Endothelial cell of umbilical vein (primary cell): ENCODE results near the gene MYCBP.

ENCODE experiments used
- GATA2 ChIP-seq: IDR thresholded peaks from 2 replicates; pipeline ENCODE4 v1.7.0; 2011; ENCODE audit warnings: low read depth, mild to moderate bottlenecking, moderate library complexity, mixed read lengths, low read length; ENCODE audit not compliant: insufficient read length, insufficient read depth
- POLR2AphosphoS5 ChIP-seq: IDR thresholded peaks from 2 replicates; pipeline ENCODE4 v1.6.1; 2012; ENCODE audit warnings: low read depth, mild to moderate bottlenecking, control low read depth, low read length, moderate library complexity; ENCODE audit not compliant: insufficient read depth
- TF ChIP-seq, protein P1 (sequence below), 2 donors: IDR thresholded peaks; 1 replicate in 1 of 2; 2 replicates in 1 of 2; pipeline ENCODE4 v1.5.1; 2011; ENCODE audit warnings: low read length in 2 of 2, mild to moderate bottlenecking in 2 of 2, moderate library complexity in 2 of 2, control low read depth in 1 of 2, inconsistent platforms in 1 of 2, low read depth in 1 of 2; ENCODE audit not compliant: insufficient read depth in 1 of 2; ENCODE audit errors: extremely low read depth in 1 of 2

DNA sequence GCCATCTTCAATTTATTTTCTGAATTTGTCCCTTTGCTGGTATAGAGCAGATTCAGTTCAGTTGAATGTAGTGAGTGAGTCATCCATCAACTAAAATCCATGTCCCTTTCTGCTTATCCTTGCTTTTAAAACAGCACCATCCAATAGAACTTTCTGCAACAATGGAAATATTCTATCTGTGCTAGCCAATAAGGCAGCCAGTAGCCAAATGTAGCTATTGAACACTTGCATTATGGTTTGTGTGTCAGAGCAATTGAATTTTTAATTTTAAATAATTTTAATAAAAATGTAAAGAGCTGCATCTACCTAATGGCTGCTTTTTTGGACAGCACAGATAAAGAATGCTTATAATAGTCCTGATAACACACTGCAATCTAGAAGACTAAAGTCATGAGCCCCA, 8.3 kb upstream of the MYCBP start, which contains the start of gene GJA9:
- TF ChIP-seq GATA2, result no peak
- no peak for TF ChIP-seq POLR2AphosphoS5
- TF ChIP-seq, protein P1, sequence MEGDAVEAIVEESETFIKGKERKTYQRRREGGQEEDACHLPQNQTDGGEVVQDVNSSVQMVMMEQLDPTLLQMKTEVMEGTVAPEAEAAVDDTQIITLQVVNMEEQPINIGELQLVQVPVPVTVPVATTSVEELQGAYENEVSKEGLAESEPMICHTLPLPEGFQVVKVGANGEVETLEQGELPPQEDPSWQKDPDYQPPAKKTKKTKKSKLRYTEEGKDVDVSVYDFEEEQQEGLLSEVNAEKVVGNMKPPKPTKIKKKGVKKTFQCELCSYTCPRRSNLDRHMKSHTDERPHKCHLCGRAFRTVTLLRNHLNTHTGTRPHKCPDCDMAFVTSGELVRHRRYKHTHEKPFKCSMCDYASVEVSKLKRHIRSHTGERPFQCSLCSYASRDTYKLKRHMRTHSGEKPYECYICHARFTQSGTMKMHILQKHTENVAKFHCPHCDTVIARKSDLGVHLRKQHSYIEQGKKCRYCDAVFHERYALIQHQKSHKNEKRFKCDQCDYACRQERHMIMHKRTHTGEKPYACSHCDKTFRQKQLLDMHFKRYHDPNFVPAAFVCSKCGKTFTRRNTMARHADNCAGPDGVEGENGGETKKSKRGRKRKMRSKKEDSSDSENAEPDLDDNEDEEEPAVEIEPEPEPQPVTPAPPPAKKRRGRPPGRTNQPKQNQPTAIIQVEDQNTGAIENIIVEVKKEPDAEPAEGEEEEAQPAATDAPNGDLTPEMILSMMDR (IDR thresholded peaks at IDR 0.05; ENCODE audit: extremely low read depth in 1 of 2, insufficient read depth in 1 of 2, low read depth in 1 of 2, low read length in 2 of 2), result no peak
